Thymus (tissue), 11 donors: ENCODE measurements around the gene EIF4G1. TPM values are rescaled to one million over a fixed set of nuclear protein-coding genes. Genes with fewer than 3 reads are reported as not detected.

Source experiments
- DNase-seq, 9 donors: peaks; one replicate each; pipeline ENCODE4 v3.0.0-alpha.2; 2013; ENCODE audit warnings: low spot score in 9 of 9, low read depth in 6 of 9, missing footprints in 1 of 9
- H3K27ac ChIP-seq, 2 donors: one replicate each; pipeline ENCODE4 v1.5.1; 2013; ENCODE audit warnings: control low read depth in 1 of 2, low read depth in 1 of 2, low read length in 1 of 2, mild to moderate bottlenecking in 1 of 2, moderate library complexity in 1 of 2
- H3K27me3 ChIP-seq, 2 donors: one replicate each; pipeline ENCODE4 v1.5.1; 2013; ENCODE audit warnings: low read length in 1 of 2; ENCODE audit not compliant: control insufficient read depth in 2 of 2, insufficient read depth in 1 of 2
- H3K36me3 ChIP-seq, 2 donors: one replicate each; pipeline ENCODE4 v1.5.1; 2013; ENCODE audit warnings: low read length in 1 of 2, mild to moderate bottlenecking in 1 of 2, moderate library complexity in 1 of 2; ENCODE audit not compliant: control insufficient read depth in 2 of 2, insufficient read depth in 2 of 2
- H3K4me1 ChIP-seq, 2 donors: one replicate each; pipeline ENCODE4 v1.5.1; 2013; ENCODE audit warnings: low read length in 2 of 2; ENCODE audit not compliant: control insufficient read depth in 2 of 2, insufficient read depth in 2 of 2
- H3K4me3 ChIP-seq, 2 donors: one replicate each; pipeline ENCODE4 v1.5.1; 2013; ENCODE audit warnings: low read length in 2 of 2, control low read depth in 1 of 2, mild to moderate bottlenecking in 1 of 2
- H3K9me3 ChIP-seq, 2 donors: one replicate each; pipeline ENCODE4 v1.5.1; 2013; ENCODE audit warnings: low read length in 1 of 2, mild to moderate bottlenecking in 1 of 2; ENCODE audit not compliant: control insufficient read depth in 2 of 2, insufficient read depth in 1 of 2
- WGBS: extraction: QIAGEN DNeasy Blood & Tissue Kit; methylation state at CpG from one replicate; pipeline ENCODE4 v1.1.7; 2013; 5-methylcytosine and 5-hydroxymethylcytosine counted together
- polyA plus RNA-seq: library from polyadenylated mRNA; stranded (reverse); fragments of 200-250 nt; gene quantifications from one replicate; pipeline ENCODE4 v1.2.3, GENCODE V29; 2013
- total RNA-seq: library from RNA; stranded (reverse); fragments of 120-200 nt; gene quantifications from one replicate; pipeline ENCODE4 v1.2.4, GENCODE V29; 2013
- donor health status: healthy.

The EIF4G1 gene
- total and polyA plus RNA-seq, 2 donors = 69.0 to 97.5 TPM

- peaks cover 4 to 10% of the 10 kb centered on the region in 2 donors for H3K36me3 ChIP-seq
- peaks cover 16 to 39% of the 10 kb centered on the region in 2 donors for H3K27me3 ChIP-seq
- no peak overlapping the region for H3K4me3 ChIP-seq
- no peak for DNase-seq
- 78% methylated on average over 6 of the region's 6 CpGs for WGBS
- H3K4me1 ChIP-seq = peaks cover 0 to 11% of the 10 kb centered on the region in 2 donors
- H3K9me3 ChIP-seq = no peaks in the 10 kb centered on the region
- no peak overlapping the region for H3K27ac ChIP-seq
These were observed 59.0 kb downstream of the EIF4G1 start for GRCh38 chr3:184373422-184373821.

GRCh38 chr3:184375747-184376461, 61.5 kb downstream of the EIF4G1 start:
- Histone ChIP-seq H3K9me3 (no peaks in the 10 kb centered on the region), H3K4me3 (no peak overlapping the region), H3K36me3 (no peaks in the 10 kb centered on the region), H3K4me1 (peaks cover 3 to 13% of the 10 kb centered on the region in 2 donors), H3K27me3 (peaks cover 41 to 57% of the 10 kb centered on the region in 2 donors), H3K27ac (no peak overlapping the region)
- 91% methylated on average over 12 of the region's 12 CpGs for WGBS
- no peak for DNase-seq

GRCh38 chr3:184377374-184377773, 63.0 kb downstream of the EIF4G1 start:
- H3K36me3 ChIP-seq = no peaks in the 10 kb centered on the region
- H3K4me1 ChIP-seq = peaks cover 3 to 18% of the 10 kb centered on the region in 2 donors
- H3K27ac ChIP-seq = no peak overlapping the region
- no peak overlapping the region for H3K4me3 ChIP-seq
- no peaks in the 10 kb centered on the region for H3K9me3 ChIP-seq
- no peak for DNase-seq
- peaks cover 50 to 71% of the 10 kb centered on the region in 2 donors for H3K27me3 ChIP-seq
- WGBS = 55% methylated on average over 5 of the region's 5 CpGs

- Histone ChIP-seq H3K27me3 (peaks cover 56 to 73% of the 10 kb centered on the region in 2 donors), H3K9me3 (no peaks in the 10 kb centered on the region), H3K4me3 (no peak within 1 kb of the TSS), H3K27ac (no peak within 1 kb of the TSS), H3K36me3 (no peaks in the 10 kb centered on the region), H3K4me1 (peaks cover 3 to 18% of the 10 kb centered on the region in 2 donors)
- 89% methylated on average over 7 of the region's 7 CpGs for WGBS
- DNase-seq = no peak
These were observed 63.6 kb downstream of the EIF4G1 start, which contains the start of gene THPO for GRCh38 chr3:184377882-184378445. Gene THPO (minus strand): TSS chr3:184378207. CDS start chr3:184376259, 1,948 bp downstream.

- Histone ChIP-seq H3K27me3 (peaks cover 60 to 72% of the 10 kb centered on the region in 2 donors), H3K4me3 (no peak overlapping the region), H3K4me1 (peaks cover 3 to 18% of the 10 kb centered on the region in 2 donors), H3K9me3 (no peaks in the 10 kb centered on the region), H3K36me3 (no peaks in the 10 kb centered on the region), H3K27ac (no peak overlapping the region)
- 96% methylated on average over 10 of the region's 10 CpGs for WGBS
- no peak for DNase-seq
These were observed 64.4 kb downstream of the EIF4G1 start for GRCh38 chr3:184378651-184379357.

GRCh38 chr3:184379358-184380184, 65.2 kb downstream of the EIF4G1 start, which contains the start of gene CHRD:
Gene CHRD (plus strand): TSS chr3:184380054. CDS start chr3:184380319, 265 bp downstream.
- peaks cover 3 to 18% of the 10 kb centered on the region in 2 donors for H3K4me1 ChIP-seq
- DNase-seq = no peak
- H3K27me3 ChIP-seq = peaks cover 60 to 79% of the 10 kb centered on the region in 2 donors
- H3K27ac ChIP-seq = no peak within 1 kb of the TSS
- H3K9me3 ChIP-seq = no peaks in the 10 kb centered on the region
- peak within 1 kb of the TSS in 1 of 2 donors; percentile 49 for H3K4me3 ChIP-seq
- WGBS = 28% methylated on average over 65 of the region's 71 CpGs
- no peaks in the 10 kb centered on the region for H3K36me3 ChIP-seq

GRCh38 chr3:184380185-184380626, 65.8 kb downstream of the EIF4G1 start:
- Histone ChIP-seq H3K4me1 (peaks cover 3 to 18% of the 10 kb centered on the region in 2 donors), H3K9me3 (no peaks in the 10 kb centered on the region), H3K27ac (no peak overlapping the region), H3K36me3 (no peaks in the 10 kb centered on the region), H3K4me3 (peak overlapping the region in 1 of 2 donors; percentile 49), H3K27me3 (peaks cover 60 to 86% of the 10 kb centered on the region in 2 donors)
- no peak for DNase-seq
- 2% methylated on average over 58 of the region's 62 CpGs for WGBS

GRCh38 chr3:184380627-184381260, 66.3 kb downstream of the EIF4G1 start:
- no peak for DNase-seq
- peak overlapping the region in 1 of 2 donors; percentile 49 for H3K4me3 ChIP-seq
- no peak overlapping the region for H3K27ac ChIP-seq

More at GRCh38 chr3:184380627-184381260, 66.3 kb downstream of the EIF4G1 start:
- Histone ChIP-seq H3K27me3 (peaks cover 59 to 87% of the 10 kb centered on the region in 2 donors), H3K36me3 (no peaks in the 10 kb centered on the region), H3K4me1 (peaks cover 3 to 18% of the 10 kb centered on the region in 2 donors), H3K9me3 (no peaks in the 10 kb centered on the region)
- 4% methylated on average over 42 of the region's 42 CpGs for WGBS
